ENCODE data around the gene LNX1.

The LNX1 gene

GRCh38 chr4:53616219-53616618 is 24.9 kb upstream of the LNX1 start:
- no peak for ATAC-seq
- no peak for TF ChIP-seq CSDC2 (CRISPR knock-in tag; IDR thresholded peaks at IDR 0.05)
- TF ChIP-seq, protein P1, sequence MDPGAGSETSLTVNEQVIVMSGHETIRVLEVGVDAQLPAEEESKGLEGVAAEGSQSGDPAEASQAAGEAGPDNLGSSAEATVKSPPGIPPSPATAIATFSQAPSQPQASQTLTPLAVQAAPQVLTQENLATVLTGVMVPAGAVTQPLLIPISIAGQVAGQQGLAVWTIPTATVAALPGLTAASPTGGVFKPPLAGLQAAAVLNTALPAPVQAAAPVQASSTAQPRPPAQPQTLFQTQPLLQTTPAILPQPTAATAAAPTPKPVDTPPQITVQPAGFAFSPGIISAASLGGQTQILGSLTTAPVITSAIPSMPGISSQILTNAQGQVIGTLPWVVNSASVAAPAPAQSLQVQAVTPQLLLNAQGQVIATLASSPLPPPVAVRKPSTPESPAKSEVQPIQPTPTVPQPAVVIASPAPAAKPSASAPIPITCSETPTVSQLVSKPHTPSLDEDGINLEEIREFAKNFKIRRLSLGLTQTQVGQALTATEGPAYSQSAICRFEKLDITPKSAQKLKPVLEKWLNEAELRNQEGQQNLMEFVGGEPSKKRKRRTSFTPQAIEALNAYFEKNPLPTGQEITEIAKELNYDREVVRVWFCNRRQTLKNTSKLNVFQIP (CRISPR knock-in tag; IDR thresholded peaks at IDR 0.05; ENCODE audit: borderline replicate concordance, low read depth): no peak
- TF ChIP-seq, protein P2, sequence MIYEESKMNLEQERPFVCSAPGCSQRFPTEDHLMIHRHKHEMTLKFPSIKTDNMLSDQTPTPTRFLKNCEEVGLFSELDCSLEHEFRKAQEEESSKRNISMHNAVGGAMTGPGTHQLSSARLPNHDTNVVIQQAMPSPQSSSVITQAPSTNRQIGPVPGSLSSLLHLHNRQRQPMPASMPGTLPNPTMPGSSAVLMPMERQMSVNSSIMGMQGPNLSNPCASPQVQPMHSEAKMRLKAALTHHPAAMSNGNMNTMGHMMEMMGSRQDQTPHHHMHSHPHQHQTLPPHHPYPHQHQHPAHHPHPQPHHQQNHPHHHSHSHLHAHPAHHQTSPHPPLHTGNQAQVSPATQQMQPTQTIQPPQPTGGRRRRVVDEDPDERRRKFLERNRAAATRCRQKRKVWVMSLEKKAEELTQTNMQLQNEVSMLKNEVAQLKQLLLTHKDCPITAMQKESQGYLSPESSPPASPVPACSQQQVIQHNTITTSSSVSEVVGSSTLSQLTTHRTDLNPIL (CRISPR knock-in tag; IDR thresholded peaks at IDR 0.05; ENCODE audit: low read depth): no peak
- no peak for TF ChIP-seq BACH2 (CRISPR knock-in tag; IDR thresholded peaks at IDR 0.05; ENCODE audit: borderline replicate concordance)

- ATAC-seq: no peak
- TF ChIP-seq TOX (CRISPR knock-in tag; IDR thresholded peaks at IDR 0.05; ENCODE audit: borderline replicate concordance): no peak
- no peak for TF ChIP-seq GLIS3 (CRISPR knock-in tag; IDR thresholded peaks at IDR 0.05)
- TF ChIP-seq CSDC2 (CRISPR knock-in tag; IDR thresholded peaks at IDR 0.05): no peak
- TF ChIP-seq ZFP30 (CRISPR knock-in tag; IDR thresholded peaks at IDR 0.05): no peak
- no peak for TF ChIP-seq TSHZ2 (CRISPR knock-in tag; IDR thresholded peaks at IDR 0.05)
- TF ChIP-seq PPARA (CRISPR knock-in tag; IDR thresholded peaks at IDR 0.05; ENCODE audit: borderline replicate concordance): no peak
- TF ChIP-seq, protein P3, sequence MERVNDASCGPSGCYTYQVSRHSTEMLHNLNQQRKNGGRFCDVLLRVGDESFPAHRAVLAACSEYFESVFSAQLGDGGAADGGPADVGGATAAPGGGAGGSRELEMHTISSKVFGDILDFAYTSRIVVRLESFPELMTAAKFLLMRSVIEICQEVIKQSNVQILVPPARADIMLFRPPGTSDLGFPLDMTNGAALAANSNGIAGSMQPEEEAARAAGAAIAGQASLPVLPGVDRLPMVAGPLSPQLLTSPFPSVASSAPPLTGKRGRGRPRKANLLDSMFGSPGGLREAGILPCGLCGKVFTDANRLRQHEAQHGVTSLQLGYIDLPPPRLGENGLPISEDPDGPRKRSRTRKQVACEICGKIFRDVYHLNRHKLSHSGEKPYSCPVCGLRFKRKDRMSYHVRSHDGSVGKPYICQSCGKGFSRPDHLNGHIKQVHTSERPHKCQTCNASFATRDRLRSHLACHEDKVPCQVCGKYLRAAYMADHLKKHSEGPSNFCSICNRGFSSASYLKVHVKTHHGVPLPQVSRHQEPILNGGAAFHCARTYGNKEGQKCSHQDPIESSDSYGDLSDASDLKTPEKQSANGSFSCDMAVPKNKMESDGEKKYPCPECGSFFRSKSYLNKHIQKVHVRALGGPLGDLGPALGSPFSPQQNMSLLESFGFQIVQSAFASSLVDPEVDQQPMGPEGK (CRISPR knock-in tag; IDR thresholded peaks at IDR 0.05; ENCODE audit: borderline replicate concordance): no peak
- TF ChIP-seq, protein P2 (CRISPR knock-in tag; IDR thresholded peaks at IDR 0.05; ENCODE audit: low read depth): no peak
- TF ChIP-seq TCF4 (CRISPR knock-in tag; IDR thresholded peaks at IDR 0.05; ENCODE audit: borderline replicate concordance): no peak
- TF ChIP-seq ZFP3 (CRISPR knock-in tag; IDR thresholded peaks at IDR 0.05): no peak
- TF ChIP-seq ESRRG (CRISPR knock-in tag; IDR thresholded peaks at IDR 0.05): no peak
- TF ChIP-seq OSR1 (CRISPR knock-in tag; IDR thresholded peaks at IDR 0.05): no peak
- TF ChIP-seq CSRNP3 (CRISPR knock-in tag; IDR thresholded peaks at IDR 0.05): no peak
- TF ChIP-seq ZNF8 (CRISPR knock-in tag; IDR thresholded peaks at IDR 0.05): no peak
- TF ChIP-seq, protein P1 (CRISPR knock-in tag; IDR thresholded peaks at IDR 0.05; ENCODE audit: borderline replicate concordance, low read depth): no peak
- no peak for TF ChIP-seq ZNF70 (CRISPR knock-in tag; IDR thresholded peaks at IDR 0.05)
- no peak for TF ChIP-seq RARB (CRISPR knock-in tag; IDR thresholded peaks at IDR 0.05)
- no peak for TF ChIP-seq ZC3H10 (CRISPR knock-in tag; IDR thresholded peaks at IDR 0.05)
- TF ChIP-seq BACH2 (CRISPR knock-in tag; IDR thresholded peaks at IDR 0.05; ENCODE audit: borderline replicate concordance): no peak
- no peak for TF ChIP-seq ZNF565 (CRISPR knock-in tag; conservative IDR thresholded peaks at IDR 0.05; ENCODE audit: low read depth)
Observed at GRCh38 chr4:53614591-53614990, 23.3 kb upstream of the LNX1 start.
